ENCODE results near the gene ZDHHC19.

The ZDHHC19 gene

GRCh38 chr3:196232154-196232881 lies 21.1 kb upstream of the ZDHHC19 start:
- no peak overlapping the region for H3K27ac ChIP-seq
- no peak for TF ChIP-seq CTCF (conservative IDR thresholded peaks at IDR 0.05)

DNA sequence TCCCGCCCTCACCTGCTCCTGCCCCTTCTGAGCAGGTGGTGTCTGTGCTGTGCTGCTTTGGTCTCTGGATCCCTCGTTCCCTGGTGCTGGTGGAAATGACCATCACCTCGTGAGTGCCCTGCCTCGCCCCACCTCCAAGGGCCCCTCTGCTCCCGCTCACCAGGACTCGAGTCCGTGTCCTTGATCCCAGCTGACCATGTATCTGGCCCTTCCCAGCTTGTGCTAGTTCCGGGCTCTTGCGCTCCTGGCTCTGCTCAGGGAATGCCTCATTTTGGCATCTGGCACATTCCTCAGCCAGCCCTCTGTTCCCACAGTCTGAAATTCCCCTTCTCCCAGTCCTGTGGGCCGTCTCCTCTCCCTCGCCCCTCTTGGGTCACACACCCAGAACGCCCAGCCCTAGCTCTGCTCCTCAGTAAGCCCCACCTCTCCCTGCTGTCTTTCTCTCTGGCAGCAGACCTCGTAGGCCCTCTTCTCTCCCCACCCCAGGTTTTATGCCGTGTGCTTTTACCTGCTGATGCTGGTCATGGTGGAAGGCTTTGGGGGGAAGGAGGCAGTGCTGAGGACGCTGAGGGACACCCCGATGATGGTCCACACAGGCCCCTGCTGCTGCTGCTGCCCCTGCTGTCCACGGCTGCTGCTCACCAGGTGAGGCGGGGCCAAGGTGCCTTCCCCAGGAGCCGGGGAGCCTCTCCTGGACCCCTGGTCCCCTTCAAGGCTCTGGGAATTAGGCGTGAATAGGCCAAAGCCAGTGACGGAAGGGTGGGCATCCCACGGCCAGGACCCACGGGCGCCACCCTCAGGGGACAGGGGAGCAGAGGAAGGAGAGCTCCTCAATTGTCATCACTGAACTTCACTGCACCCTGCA lies 16.7 kb upstream of the ZDHHC19 start:
- TF ChIP-seq CTCF (conservative IDR thresholded peaks at IDR 0.05): no peak
- no peak overlapping the region for H3K27ac ChIP-seq

- no peak for TF ChIP-seq CTCF (conservative IDR thresholded peaks at IDR 0.05)
These were observed 15.9 kb upstream of the ZDHHC19 start for GRCh38 chr3:196227121-196227561.

DNA sequence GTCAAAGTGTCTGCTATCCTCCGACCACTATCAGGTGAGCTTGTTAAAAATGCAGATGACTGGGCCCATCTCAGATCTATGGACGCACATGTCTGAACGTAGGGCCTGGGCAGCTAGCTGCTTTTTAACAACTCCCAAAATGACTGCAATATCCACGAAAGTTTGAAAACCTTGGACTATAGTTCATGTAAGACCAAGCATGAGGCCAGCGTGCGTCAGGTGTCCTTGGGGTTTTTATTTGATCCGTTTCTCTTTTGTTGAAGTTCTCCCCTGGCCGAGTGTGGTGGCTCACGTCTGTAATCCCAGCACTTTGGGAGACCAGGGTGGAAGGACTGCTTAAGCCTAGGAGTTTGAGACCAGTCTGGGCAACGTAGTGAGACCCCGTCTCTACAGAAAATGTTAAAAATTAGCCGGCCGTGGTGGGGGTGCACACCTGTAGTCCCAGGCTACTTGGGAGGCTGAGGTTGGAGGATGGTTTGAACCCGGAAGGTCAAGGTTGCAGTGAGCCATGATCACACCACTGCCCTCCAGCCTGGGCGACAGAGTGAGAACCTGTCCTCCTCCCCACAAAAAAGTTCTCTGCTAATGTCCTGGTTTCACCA lies 14.7 kb upstream of the ZDHHC19 start:
- no peak overlapping the region for H3K27ac ChIP-seq
- no peak for TF ChIP-seq CTCF (conservative IDR thresholded peaks at IDR 0.05)

More at GRCh38 chr3:196227121-196227561, 15.9 kb upstream of the ZDHHC19 start:
- no peak overlapping the region for H3K27ac ChIP-seq

DNA sequence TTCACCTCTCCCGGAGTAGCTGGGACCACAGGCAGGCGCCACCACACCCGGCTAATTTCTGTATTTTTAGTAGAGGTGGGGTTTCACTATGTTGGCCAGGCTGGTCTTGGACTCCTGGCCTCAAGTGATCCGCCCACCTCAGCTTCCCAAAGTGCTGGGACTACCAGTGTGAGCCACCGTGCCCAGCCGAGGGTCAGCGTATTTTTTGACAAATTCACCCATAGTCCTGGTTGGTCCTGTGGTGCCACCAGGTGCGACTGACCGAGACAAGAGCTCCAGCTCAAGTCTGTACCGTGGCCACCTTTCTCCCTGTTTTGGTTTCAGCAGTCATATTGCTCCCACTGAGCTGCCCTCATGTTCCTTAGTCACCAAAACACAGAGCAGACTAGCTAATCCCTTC lies 13.9 kb upstream of the ZDHHC19 start:
- H3K27ac ChIP-seq: no peak overlapping the region
- TF ChIP-seq CTCF (conservative IDR thresholded peaks at IDR 0.05): no peak

DNA sequence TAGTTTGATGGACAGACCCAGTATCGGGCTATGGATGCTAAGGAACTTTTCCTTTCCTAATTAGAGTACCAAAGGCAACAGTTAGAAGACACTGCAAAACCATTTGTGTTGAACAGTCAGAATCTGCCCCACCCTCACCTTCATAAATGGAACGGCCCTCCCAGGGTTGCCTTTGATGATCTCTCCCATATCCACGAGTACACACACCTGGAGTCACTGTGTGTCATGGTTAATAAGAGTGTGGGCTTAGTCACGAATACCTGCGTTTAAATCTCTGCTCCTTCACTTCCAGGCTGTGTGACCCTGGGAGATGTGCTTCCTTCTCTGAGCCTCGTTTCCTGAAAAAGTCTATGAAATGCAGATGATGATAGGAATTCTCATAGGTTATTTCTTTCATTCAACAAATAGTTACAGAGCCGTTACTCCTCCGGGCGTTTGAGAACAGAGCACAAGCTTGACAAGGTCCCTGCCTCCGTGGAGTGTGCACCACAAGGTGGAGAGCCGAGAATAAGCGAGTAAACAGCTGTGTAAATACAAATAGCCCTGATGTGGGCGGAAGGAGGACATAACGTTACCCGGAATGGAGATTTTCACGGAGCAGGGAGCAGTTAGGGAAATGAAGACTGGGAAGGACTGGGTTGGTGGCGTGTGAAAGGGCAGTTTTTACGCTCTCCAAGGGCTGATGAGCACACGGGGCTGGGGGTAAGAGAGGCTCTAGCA lies 11.8 kb upstream of the ZDHHC19 start:
- TF ChIP-seq CTCF (conservative IDR thresholded peaks at IDR 0.05): no peak
- H3K27ac ChIP-seq: no peak overlapping the region

Measured in VCaP (cell line).